Measurements from ENCODE around the gene DSG2. TPM values are rescaled to one million over a fixed set of nuclear protein-coding genes. Genes with fewer than 3 reads are reported as not detected.

DSG2 gene
- total RNA-seq, 1 donor from 2014 or later = 65.6 TPM

- Histone ChIP-seq H3K4me2 (no peak overlapping the region), H3K4me3 (no peak overlapping the region), H3K79me2 (ENCODE audit: low read depth) (no peaks in the 10 kb centered on the region), H3K27ac (no peak overlapping the region), H2AFZ (replicated peaks) (no peak overlapping the region), H3F3A (ENCODE audit: low read depth) (no peaks in the 10 kb centered on the region), H3K4me1 (no peaks in the 10 kb centered on the region), H3K9ac (no peak overlapping the region), H3K27me3 (no peaks in the 10 kb centered on the region), H3K36me3 (no peaks in the 10 kb centered on the region), H3K9me3 (ENCODE audit: low read depth) (no peaks in the 10 kb centered on the region), H4K20me1 (ENCODE audit: low read depth) (no peaks in the 10 kb centered on the region)
- Mint-ChIP-seq H3K9me3 (no peaks in the 10 kb centered on the region), H3K27me3 (ENCODE audit: insufficient read depth, low read depth) (no peaks in the 10 kb centered on the region), H3K4me1 (no peaks in the 10 kb centered on the region), H3K36me3 (no peaks in the 10 kb centered on the region), H3K27ac (no peak overlapping the region), H3K4me3 (no peak overlapping the region)
- no peak for DNase-seq (ENCODE audit: low spot score)
- no peak for TF ChIP-seq EZH2phosphoT487 (IDR thresholded peaks at IDR 0.05)
Measured at GRCh38 chr18:31487246-31488015, 10.5 kb upstream of the DSG2 start.

DNA sequence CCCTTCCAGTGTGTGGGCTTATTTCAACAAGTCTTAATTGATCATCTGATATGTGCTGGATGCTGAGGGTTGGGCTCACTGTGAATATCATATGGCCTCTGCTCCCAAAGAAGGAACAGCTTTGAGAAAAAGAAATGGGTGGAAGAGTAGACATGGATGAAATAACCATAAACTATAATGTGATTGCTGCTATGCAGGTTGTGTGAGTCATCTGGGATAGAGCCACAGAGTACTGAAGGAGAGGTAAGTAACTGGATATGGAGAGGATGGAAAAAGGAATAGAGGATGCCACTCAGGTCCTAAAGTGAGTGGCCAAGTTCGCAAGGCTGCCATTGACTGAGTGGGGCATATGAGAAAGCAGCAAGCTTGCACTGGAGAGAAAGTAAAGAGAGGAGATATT is 8.7 kb upstream of the DSG2 start:
- Histone ChIP-seq H3K79me2 (ENCODE audit: low read depth) (no peaks in the 10 kb centered on the region), H3K9ac (no peak overlapping the region), H3K36me3 (no peaks in the 10 kb centered on the region), H3K4me1 (no peaks in the 10 kb centered on the region), H3K4me2 (no peak overlapping the region), H4K20me1 (ENCODE audit: low read depth) (no peaks in the 10 kb centered on the region), H2AFZ (replicated peaks) (no peak overlapping the region), H3K9me3 (ENCODE audit: low read depth) (no peaks in the 10 kb centered on the region), H3F3A (ENCODE audit: low read depth) (no peaks in the 10 kb centered on the region), H3K4me3 (no peak overlapping the region), H3K27ac (no peak overlapping the region), H3K27me3 (no peaks in the 10 kb centered on the region)
- H3K27me3 Mint-ChIP-seq (ENCODE audit: insufficient read depth, low read depth) = no peaks in the 10 kb centered on the region
- H3K9me3 Mint-ChIP-seq = no peaks in the 10 kb centered on the region
- DNase-seq (ENCODE audit: low spot score) = no peak
- H3K27ac Mint-ChIP-seq = no peak overlapping the region
- no peaks in the 10 kb centered on the region for H3K4me1 Mint-ChIP-seq
- TF ChIP-seq, protein P1, sequence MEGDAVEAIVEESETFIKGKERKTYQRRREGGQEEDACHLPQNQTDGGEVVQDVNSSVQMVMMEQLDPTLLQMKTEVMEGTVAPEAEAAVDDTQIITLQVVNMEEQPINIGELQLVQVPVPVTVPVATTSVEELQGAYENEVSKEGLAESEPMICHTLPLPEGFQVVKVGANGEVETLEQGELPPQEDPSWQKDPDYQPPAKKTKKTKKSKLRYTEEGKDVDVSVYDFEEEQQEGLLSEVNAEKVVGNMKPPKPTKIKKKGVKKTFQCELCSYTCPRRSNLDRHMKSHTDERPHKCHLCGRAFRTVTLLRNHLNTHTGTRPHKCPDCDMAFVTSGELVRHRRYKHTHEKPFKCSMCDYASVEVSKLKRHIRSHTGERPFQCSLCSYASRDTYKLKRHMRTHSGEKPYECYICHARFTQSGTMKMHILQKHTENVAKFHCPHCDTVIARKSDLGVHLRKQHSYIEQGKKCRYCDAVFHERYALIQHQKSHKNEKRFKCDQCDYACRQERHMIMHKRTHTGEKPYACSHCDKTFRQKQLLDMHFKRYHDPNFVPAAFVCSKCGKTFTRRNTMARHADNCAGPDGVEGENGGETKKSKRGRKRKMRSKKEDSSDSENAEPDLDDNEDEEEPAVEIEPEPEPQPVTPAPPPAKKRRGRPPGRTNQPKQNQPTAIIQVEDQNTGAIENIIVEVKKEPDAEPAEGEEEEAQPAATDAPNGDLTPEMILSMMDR (IDR thresholded peaks at IDR 0.05) = no peak
- TF ChIP-seq EZH2 (IDR thresholded peaks at IDR 0.05) = no peak
- TF ChIP-seq EZH2phosphoT487 (IDR thresholded peaks at IDR 0.05) = no peak
- no peaks in the 10 kb centered on the region for H3K36me3 Mint-ChIP-seq
- no peak overlapping the region for H3K4me3 Mint-ChIP-seq

DNA sequence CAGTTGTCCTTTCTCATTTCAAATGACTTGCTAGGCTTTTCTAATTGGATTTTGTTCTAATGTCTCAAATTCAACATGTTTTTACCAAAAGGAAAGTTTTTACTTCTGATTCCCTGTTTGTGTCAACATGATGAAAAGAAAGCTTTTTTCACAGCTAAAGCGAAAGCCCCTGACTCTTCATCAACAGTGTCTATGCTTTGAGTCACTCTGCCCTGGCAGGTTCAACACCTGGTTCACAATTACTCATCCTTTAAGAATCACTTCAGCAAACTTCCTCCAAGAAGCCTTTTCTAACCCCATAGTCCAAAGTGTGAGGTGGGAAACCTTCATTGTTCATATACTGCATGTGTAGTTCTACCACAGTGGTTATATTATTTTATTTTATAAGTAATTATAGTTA is 7.6 kb upstream of the DSG2 start:
- Histone ChIP-seq H3K9me3 (ENCODE audit: low read depth) (no peaks in the 10 kb centered on the region), H3K27ac (no peak overlapping the region), H3K36me3 (no peaks in the 10 kb centered on the region), H3K4me1 (no peaks in the 10 kb centered on the region), H3K4me3 (no peak overlapping the region), H3F3A (ENCODE audit: low read depth) (no peaks in the 10 kb centered on the region), H4K20me1 (ENCODE audit: low read depth) (no peaks in the 10 kb centered on the region), H3K9ac (no peak overlapping the region), H3K4me2 (no peak overlapping the region), H3K79me2 (ENCODE audit: low read depth) (no peaks in the 10 kb centered on the region), H3K27me3 (no peaks in the 10 kb centered on the region), H2AFZ (replicated peaks) (no peak overlapping the region)
- H3K4me3 Mint-ChIP-seq = no peak overlapping the region
- no peak for DNase-seq (ENCODE audit: low spot score)
- H3K4me1 Mint-ChIP-seq = no peaks in the 10 kb centered on the region
- H3K36me3 Mint-ChIP-seq = no peaks in the 10 kb centered on the region
- no peaks in the 10 kb centered on the region for H3K9me3 Mint-ChIP-seq
- no peaks in the 10 kb centered on the region for H3K27me3 Mint-ChIP-seq (ENCODE audit: insufficient read depth, low read depth)
- no peak overlapping the region for H3K27ac Mint-ChIP-seq
- no peak for TF ChIP-seq EZH2 (IDR thresholded peaks at IDR 0.05)
- TF ChIP-seq, protein P1 (IDR thresholded peaks at IDR 0.05) = no peak
- TF ChIP-seq EZH2phosphoT487 (IDR thresholded peaks at IDR 0.05) = no peak

- Histone ChIP-seq H3K36me3 (no peaks in the 10 kb centered on the region), H3K4me1 (no peaks in the 10 kb centered on the region), H3K27ac (no peak overlapping the region), H3K79me2 (ENCODE audit: low read depth) (no peaks in the 10 kb centered on the region), H3K4me3 (no peak overlapping the region), H4K20me1 (ENCODE audit: low read depth) (no peaks in the 10 kb centered on the region), H3F3A (ENCODE audit: low read depth) (no peaks in the 10 kb centered on the region), H3K4me2 (no peak overlapping the region), H2AFZ (replicated peaks) (no peak overlapping the region), H3K9ac (no peak overlapping the region), H3K9me3 (ENCODE audit: low read depth) (no peaks in the 10 kb centered on the region), H3K27me3 (no peaks in the 10 kb centered on the region)
- Mint-ChIP-seq H3K9me3 (no peaks in the 10 kb centered on the region), H3K4me1 (no peaks in the 10 kb centered on the region), H3K4me3 (no peak overlapping the region), H3K27me3 (ENCODE audit: insufficient read depth, low read depth) (peaks cover 2% of the 10 kb centered on the region), H3K27ac (no peak overlapping the region), H3K36me3 (no peaks in the 10 kb centered on the region)
- no peak for DNase-seq (ENCODE audit: low spot score)
- TF ChIP-seq EZH2 (IDR thresholded peaks at IDR 0.05) = no peak
- no peak for TF ChIP-seq EZH2phosphoT487 (IDR thresholded peaks at IDR 0.05)
- TF ChIP-seq, protein P1 (IDR thresholded peaks at IDR 0.05) = no peak
Measured at GRCh38 chr18:31490833-31491232, 7.1 kb upstream of the DSG2 start.
